CD4-positive, alpha-beta T cell treated with Interleukin-15 for 4 hours (primary cell): ENCODE data around the gene PGAM1.
"Not testable (repeated sequence)": the region's sequence is repeated elsewhere in the genome, so short reads cannot be mapped to it uniquely, and the experiment has no call there.

Experiments
- DNase-seq: peaks from one replicate; pipeline ENCODE4 v3.0.0-alpha.2; 2020; ENCODE audit warnings: low spot score

Gene PGAM1

DNA sequence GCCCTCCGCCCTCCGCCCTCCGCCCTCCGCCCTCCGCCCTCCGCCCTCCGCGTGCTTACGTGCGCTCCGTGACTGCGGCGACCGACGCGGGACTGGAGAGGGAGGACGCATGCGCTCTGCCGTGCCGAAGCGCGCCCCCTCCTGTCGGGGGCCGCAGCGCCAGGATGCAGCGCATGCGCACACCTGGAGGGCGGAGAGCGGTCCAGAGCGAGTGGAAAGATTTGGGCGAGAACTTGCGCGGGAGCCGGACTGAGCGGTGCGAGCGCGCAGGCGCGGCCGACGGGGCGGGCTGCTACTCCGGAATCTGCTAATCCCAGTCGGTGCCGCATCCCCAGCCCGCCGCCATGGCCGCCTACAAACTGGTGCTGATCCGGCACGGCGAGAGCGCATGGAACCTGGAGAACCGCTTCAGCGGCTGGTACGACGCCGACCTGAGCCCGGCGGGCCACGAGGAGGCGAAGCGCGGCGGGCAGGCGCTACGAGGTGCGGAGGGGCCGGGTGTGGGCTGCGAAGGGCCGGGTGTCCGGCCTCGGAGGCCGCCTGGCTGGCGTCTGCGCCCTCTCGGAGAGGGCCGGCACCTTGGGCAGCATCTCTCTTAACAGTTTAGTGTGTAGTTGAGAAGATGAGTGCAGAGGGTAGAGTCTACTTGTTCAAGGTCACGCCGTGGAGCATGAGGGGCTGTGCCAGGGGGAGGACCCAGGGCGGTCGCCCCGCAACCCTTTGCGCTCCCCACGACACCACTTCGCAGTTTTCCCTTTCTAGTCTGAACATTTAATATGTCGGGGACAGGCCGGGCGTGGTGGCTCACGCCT, at the start of gene PGAM1:
TSS of gene PGAM1 (plus strand) at position 228 of the 812 bp plus-strand sequence. CDS start at position 345, 117 bp downstream.
- DNase-seq, result peak; percentile 96

DNA sequence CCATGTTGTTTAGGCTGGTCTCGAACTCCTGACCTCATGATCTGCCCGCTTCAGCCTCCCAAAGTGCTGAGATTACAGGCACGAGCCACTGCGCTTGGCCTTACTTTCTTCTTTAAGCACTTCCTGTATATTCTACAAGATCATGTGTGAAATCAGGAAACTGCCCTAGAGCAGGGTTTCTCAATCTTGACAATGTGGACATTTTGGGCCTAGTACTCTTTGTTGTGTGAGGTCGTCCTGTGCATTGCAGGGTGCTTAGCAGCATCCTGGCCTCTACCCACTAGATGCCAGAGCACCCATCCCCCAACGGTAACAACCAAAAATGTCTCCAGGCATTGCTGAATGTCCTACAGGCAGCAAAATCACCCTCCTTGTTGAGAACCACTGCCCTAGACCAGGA, 49.6 kb upstream of the PGAM1 start:
- no peak for DNase-seq

DNA sequence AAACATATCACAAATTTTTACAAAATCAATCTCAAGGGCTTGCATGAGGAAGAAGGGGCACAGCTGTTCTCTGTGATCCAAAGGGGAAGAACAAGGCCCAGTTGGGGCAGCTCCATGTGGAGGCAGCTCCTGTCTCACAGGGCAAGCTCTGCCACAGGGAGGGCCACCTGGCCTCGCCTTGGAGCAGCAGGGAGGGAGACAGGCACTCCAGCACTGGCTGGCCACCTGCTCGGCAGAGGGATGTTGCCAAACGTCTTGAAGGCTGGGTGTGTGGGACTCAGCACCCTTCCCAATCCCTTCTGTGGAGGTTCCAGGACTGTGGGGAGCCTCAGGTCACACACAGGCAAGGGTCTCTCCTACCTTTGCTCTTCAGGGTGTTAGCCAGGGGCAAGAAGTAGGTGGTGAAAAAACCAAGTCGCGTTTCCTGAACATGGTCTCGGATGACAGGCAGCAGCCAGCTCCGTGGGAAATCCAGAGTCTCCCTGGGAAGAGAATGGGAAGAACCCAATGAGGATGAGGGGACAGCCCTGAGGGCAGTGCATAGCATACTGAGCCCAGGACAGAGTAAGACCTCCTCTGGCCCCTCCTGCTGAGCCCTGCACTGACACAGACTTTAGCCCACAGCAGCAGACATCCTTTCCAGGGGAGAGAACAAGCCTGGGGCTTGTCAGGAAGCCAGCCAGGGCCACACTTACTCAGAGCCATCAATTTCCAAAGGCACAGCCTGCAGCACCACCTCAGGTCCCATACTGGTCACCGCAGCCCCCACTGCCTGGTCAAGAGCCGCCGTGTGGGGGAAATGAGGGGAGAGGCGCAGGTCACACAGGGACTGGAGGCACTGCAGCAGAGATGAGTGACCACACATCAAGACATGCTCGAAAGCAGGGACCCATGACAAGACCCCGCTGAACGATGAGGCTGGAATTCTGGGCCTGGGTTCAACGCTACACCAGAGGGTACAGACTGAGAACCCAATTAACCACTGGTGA, 46.8 kb upstream of the PGAM1 start:
- no peak for DNase-seq

DNA sequence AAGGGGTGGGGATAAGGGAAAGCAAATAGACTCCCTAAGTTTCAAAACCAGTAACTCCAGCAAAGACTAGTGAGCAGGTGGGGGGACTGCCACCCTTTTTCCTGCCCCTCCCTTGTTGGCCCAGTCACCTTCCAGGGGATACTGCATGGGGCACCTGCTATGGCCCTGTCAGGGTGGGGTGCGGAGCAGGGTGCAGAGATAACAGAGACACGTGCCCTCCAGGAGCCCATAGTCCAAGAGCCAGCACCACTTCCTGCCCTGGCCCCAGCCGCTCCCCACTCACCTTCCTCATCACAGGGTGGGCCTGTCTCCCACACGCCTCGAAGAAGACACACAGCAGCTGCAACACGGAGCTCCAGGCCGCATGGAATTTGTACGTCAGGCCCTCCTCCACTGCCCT, 45.5 kb upstream of the PGAM1 start:
- DNase-seq, result no peak

DNA sequence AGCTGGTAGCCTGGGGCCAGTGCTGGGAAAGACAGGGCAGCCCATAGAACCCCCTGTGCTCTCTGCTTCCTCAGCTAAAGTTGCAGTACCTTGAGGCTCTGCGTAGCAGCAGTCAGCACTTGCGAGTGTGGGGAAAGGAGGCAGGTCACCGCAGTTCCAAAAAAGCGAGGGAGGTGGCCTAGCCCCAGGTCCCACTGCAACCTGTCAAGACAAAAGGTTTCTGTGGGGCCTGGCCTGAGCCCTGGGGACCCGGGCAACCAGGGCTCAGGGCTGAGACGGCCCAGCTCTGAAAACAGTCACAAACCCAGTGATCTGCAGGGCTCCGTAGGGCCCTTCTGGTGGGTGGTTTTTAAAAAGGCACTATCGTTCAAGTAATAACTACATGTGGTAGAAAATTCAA, 44.4 kb upstream of the PGAM1 start:
- DNase-seq, result no peak

DNA sequence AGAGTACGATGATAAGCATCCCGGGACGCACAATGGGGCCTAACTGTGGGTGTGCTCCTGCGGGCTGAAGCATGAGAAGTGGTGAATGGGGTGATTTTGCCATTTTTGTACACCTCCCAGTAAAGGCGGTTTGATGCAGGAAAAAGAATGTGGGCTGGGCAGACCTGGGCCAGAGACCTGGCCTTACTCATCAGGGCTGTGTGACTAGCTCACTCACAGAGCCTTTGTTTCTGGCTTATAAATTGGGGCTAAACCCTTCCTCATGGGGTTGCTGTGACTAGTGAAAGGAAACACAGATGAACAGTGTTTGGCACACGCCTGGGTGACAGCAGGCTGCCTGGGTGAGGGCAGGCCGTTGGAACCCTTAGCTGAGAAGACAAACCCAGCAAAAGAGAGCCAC, 42.8 kb upstream of the PGAM1 start:
- no peak for DNase-seq

DNA sequence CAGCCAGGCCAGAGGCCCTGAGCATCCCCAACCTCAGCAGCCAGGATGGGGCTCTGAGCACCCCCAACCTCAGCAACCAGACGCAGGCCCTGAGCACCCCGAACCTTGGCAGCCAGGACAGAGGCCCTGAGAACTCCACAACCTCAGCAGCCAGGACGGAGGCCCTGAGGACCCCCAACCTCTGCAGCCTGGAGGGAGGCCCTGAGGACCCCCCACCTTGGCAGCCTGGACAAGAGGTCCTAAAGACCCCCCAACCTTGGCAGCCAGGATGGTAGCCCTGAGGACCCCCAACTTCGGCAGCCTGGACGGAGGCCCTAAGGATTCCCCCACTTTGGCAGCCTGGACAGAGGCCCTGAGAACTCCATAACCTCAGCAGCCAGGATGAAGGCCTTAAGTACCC, 41.8 kb upstream of the PGAM1 start:
- DNase-seq, result no peak

DNA sequence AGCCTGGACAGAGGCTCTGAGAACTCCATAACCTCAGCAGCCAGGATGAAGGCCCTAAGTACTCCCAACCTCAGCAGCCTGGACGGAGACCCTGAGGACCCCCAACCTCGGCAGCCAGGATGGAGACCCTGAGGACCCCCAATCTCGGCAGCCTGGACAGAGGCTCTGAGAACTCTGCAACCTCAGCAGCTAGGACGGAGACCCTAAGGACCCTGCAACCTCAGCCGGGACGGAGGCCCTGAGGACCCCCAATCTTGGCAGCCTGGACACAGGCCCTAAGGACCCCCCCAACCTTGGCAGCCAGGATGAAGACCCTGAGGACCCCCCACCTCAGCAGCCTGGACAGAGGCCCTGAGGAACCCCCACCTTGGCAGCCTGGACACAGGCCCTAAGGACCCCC, 41.4 kb upstream of the PGAM1 start:
- no peak for DNase-seq

DNA sequence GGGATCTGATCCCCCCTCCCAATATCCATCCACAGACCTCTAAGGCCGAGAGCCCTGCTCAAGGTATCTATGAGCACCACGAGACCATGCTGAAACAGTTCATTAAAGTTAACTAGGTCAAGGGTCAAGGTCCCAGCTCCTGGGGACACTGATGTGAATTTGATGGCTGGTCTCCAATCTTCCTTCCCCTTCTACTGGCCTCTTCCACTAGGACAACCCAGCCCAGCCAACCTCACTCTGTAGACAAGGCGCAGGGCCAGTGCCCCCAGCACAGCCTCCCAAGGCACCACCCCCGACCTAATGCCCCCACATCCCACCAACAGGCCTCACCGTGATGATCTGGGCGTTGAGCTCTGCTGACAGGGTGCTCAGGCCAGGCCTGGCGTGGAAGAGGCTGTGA, 40.4 kb upstream of the PGAM1 start:
- DNase-seq, result no peak

DNA sequence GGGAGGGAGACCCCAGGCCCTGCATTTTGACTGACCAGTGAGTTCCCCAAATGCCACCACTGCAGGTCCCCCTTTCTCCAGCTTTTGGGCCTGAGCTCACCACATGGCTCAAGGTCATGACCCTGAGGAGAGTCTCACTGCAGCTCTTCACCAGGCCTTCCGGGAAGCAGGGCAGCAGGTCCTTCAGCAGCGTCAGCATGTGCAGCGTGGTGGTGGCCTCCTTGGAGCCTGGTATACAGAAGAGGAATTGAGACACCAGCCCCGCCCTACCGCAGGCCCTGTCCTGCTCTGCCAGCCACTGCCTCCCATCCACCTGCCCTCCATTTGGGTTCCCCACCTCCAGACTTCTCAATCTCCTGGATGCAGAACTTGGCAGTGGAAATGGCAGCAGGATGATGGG, 37.8 kb upstream of the PGAM1 start:
- no peak for DNase-seq

DNA sequence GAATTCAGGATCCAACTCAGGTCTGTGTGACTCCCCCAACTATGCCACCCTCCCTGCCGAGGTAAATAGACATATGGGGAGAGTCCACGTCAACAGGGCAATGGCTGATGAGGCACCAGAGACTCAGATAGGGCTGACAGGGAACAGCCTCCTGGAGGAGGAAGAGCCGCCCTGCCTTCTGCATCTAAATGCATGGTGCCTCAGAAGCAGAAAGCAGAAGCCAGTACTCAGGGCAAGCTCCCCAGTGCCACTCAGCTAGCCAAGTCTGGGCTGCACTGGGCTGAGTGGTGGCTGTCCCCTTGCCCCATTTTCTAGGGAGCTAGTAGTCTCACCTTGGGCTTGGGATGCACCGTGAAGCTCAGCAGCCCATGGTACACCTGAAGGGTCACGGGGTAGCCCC, 35.9 kb upstream of the PGAM1 start:
- DNase-seq, result no peak

DNA sequence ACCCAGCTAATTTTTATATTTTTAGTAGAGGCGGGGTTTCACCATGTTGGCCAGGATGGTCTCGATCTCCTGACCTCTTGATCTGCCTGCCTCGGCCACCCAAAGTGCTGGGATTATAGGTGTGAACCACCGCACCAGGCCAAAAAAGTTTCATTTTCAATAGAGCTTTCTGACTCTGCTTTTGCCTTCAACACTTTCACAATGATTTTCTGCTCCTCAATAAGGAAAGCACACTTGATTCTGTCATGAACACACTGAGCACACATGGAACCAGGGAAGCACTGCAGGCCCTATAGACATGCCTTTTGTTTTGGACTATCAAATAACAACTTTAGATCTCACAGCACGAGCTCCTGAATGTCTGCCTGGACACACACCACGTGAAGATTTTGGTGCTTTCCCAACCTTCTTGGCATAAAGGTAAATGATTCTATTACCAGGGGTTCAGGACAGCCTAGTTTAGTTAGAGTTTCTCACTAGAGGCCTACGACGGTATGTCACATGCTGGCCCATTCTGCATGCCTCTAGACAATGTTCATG, 32.9 kb upstream of the PGAM1 start:
- DNase-seq, result no peak

DNA sequence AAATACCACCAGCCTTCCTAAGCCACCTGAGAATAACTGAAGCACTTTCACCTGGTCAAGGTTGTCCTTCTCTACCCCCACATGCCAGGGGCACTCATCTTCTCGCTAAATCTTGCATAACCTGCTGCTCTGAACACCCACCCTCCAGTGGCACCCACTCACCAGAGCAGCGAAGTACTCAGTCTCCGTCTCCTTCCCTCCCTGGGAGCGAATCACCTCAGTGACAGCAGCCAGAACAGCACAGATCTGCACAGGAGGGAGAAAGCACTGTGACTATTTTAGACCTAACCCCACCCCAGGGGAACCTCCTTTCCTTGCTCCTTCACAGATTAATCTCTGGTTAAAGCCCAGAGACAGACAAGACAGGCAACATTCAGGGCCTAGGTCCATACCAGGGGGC, 29.9 kb upstream of the PGAM1 start:
- no peak for DNase-seq

DNA sequence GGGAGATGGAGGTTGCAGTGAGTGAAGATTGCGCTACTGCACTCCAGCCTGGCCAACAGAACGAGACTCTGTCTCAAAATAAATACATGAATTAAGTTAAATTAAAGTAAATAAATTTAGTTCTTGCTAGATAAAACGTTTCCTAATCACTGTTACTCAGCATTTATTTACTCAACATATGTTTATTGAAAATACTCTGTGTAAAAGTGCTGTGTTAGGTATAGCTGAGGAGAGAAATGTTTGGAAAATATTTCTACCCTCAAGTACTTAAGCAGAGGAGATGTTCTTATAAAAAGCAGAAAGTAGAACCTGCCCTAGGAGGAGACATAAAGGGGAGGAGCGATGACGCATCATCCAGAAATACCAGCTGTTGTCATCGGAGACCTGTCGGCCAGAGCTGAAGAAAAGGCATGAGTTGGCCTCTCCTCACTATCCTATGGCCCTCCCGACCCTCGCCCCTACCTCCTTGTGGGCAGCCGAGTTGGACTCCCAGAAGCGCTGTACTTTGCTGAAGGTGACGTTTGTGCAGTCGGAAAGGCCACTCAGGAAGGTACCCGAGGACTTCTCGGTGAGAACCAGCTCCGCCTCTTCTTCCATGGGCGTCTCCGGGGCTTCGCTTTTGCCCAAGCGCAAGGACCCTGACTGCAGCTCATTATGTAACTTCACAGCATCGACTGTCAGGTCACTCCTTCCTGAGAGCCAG, 26.0 kb upstream of the PGAM1 start:
- peak; percentile 33 for DNase-seq

DNA sequence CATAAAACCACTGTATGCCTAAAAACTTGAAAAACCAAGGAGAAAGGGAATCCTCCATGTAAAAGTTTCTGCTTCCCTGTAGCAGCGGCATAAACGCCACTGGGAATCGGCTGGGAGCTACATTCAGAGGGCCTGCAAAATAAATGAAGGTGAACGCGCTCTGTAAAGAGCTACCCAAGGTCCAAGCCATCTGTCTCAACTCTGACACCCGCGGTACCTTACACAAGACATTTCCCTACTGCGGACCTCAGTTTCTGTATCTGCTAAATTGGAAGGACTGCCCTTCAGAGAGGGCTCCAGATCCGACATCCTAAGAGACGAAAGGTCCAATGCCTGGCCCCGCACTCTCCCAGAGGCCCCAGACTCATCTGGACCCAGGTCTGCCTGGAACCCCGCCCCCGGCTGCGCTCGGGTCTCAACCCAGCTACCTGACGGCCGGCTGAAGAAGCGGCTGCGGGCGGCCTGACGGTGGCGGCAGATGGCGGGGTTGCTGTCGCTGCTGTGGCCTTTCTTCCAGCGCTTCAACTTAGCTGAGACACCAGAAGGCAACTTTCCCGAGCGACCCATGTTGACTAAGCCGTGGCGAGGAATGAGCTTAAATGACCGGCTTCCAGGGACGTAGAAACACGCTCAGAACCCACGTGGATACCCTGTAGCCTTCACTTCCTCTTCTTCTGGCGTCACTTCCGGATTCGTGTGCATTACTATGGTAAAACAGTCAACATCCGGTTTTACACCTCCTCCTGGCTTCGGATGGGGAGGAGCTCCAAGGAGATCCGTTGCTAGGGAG, 25.1 kb upstream of the PGAM1 start, which contains the start of gene RRP12:
TSS of gene RRP12 (minus strand) at position 676 of the 790 bp plus-strand sequence. CDS start at position 567, 109 bp downstream.
- DNase-seq, result peak; percentile 94

DNA sequence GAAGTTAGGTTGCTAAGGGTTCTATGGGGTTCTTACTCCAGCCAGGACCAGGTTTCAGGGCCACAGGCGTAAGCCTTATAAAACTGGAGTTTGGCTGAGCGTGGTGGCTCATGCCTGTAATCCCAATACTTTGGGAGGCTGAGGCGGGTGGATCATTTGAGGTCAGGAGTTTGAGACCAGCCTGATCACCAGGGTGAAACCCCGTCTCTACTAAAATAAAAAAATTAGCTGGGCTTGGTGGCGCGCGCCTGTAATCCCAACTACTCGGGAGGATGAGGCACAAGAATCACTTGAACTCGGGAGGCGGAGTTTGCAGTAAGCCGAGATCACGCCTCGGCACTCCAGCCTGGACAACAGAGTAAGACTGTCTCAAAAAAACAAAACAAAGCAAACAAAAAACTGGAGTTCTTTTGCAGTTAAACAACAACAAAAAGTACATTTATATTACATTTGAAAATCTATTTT, 24.5 kb upstream of the PGAM1 start:
- DNase-seq, result no peak

DNA sequence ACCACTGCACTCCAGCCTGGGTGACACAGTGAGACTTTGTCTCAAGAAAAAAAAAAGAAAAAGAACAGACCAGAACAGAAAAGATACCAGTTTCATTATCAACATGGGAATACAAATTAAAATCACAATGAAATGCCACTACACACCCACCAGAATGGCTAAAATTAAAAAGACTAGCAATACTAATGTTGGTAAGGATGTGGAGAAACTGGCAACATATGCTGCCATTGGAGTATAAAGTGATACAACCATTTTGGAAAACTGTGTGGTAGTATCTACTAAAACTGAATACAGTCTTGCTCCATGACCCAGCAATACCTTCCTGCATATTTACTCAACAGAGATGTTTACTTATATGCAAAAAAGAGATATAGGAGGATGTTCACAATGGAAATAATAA, 21.9 kb upstream of the PGAM1 start:
- no peak for DNase-seq

DNA sequence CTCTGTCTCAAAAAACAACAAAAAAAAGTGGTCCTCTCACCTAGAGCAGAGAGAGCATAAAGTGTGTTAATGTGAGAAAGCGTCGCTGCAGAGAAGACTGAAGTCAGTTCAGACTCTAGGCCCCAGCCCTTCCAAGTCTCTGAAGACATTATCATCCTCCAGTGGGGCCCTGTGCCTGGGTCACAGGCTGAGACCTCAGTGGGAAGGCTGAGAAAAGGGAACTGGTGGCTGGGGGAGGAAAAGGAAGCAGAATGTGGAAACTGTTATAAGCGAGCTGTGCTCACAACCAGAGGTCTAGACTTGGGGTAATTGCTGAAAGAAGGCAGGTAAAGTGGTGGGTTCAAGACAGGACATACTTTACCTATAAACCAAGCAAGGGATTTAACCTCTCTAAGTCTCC, 19.9 kb upstream of the PGAM1 start:
- no peak for DNase-seq

DNA sequence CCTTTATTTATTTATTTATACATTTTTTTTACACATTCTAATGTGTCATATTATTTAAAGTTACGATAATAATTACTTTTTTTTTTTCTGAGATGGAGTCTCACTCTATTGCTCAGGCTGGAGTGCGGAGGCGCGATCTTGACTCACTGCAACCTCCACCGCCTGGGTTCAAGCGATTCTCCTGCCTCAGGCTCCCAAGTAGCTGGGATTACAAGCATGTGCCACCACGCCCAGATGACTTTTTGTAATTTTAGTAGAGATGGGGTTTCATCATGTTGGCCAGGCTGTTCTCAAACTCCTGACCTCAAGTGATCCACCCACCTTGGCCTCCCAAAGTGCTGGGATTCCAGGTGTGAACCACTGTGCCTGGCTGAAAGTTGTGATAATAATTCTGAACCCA, 19.5 kb upstream of the PGAM1 start:
- not testable (repeated sequence) for DNase-seq

DNA sequence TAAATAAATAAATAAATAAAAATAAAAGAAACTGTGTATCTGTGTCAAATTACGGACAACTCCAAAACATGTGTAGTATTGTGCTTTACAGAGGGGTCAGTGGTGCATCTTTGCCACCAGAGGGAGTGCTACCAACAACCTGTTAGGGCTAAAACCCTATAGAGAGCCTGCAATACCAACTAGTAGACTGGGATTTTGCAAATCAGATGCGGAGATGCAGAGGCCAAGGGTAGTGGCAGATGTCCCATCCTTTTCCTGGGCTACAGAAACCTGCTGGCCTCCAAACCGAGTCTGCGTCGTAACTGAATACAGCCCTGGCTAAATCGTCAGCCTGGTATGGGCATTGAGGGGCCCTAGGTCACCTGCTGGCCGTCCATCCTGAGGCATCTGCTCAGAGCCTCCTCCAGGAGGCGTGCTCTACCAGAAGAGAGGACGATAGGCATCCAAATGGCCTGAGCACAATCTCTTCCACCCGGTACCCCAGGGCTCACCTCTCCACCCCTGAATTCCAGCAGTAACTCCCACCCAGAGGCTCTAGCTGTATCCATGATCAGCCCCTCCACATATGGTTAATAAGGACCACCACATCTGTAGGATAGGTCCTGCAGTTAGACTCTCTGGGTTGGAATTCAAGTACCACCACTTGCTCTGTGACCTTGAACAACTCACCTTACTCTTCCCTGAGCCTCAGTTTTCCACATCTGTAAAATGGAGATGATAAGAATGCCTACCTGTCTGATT, 18.6 kb upstream of the PGAM1 start:
- peak; percentile 80 for DNase-seq

DNA sequence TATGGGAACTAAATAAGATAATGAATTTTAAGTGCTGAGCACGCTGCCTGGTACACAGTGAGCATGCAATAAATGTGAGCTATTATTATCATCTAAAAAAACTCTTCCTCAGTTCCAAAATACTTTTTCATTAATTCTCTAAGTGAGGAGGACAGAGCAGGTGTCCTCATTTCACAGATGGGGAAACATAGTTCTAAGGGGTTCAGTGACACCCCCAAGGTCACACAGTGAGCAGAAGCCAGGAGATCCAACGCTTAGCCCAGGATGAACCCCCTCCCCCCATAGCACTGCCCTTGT, 18.1 kb upstream of the PGAM1 start:
- no peak for DNase-seq
